H1 (cell line): Measurements from ENCODE around the gene P3H4. TPM values are rescaled to one million over a fixed set of nuclear protein-coding genes. Genes with fewer than 3 reads are reported as not detected.

Experiments
- CTCF ChIA-PET: fragments of 300-600 bp; sonication (Branson Sonifier 250); formaldehyde crosslinking; loops from one replicate; lab custom pipeline; 2021; ENCODE audit not compliant: partially characterized antibody; lab: Charles Lee
- POLR2A ChIA-PET: fragments of 300-600 bp; sonication (Branson Sonifier 250); formaldehyde crosslinking; loops from one replicate; lab custom pipeline; 2021; ENCODE audit warnings: inconsistent platforms; ENCODE audit not compliant: partially characterized antibody; lab: Charles Lee
- DNase-seq, 2 experiments: peaks; one replicate each; pipeline versions ENCODE4 v3.0.0 to v3.0.0-alpha.2; 2010 to 2022; ENCODE audit warnings: low spot score in 2 of 2, low read depth in 1 of 2, mixed read lengths in 1 of 2
- FAIRE-seq: peaks from 2 replicates; lab custom pipeline; 2011; peaks lifted over from hg19 to GRCh38; lab: Jason Lieb, UNC
- H2AFZ ChIP-seq: 2 replicates; pipeline ENCODE4 v1.8.1; 2012; ENCODE audit warnings: low read length, inconsistent platforms
- H2AK5ac ChIP-seq: 2 replicates; pipeline ENCODE4 v1.6.1; 2013; ENCODE audit warnings: low read depth, low read length
- H2BK120ac ChIP-seq: replicated peaks from 2 replicates; pipeline ENCODE3; 2013; ENCODE audit warnings: low read depth, low read length, inconsistent platforms
- H2BK12ac ChIP-seq: 2 replicates; pipeline ENCODE4 v1.6.1; 2013; ENCODE audit warnings: low read depth, low read length
- H2BK15ac ChIP-seq: 2 replicates; pipeline ENCODE4 v1.6.1; 2013; ENCODE audit warnings: low read length
- H2BK20ac ChIP-seq: 2 replicates; pipeline ENCODE4 v1.6.1; 2013; ENCODE audit warnings: low read length
- H2BK5ac ChIP-seq: 2 replicates; pipeline ENCODE4 v1.6.1; 2013; ENCODE audit warnings: low read depth, low read length
- H3K14ac ChIP-seq: 2 replicates; pipeline ENCODE4 v1.6.1; 2013; ENCODE audit warnings: inconsistent platforms; ENCODE audit not compliant: insufficient read length
- H3K18ac ChIP-seq: 2 replicates; pipeline ENCODE4 v1.6.1; 2013; ENCODE audit warnings: low read length; ENCODE audit errors: extremely low read depth
- H3K23ac ChIP-seq: 2 replicates; pipeline ENCODE4 v1.6.1; 2013; ENCODE audit warnings: inconsistent platforms; ENCODE audit not compliant: insufficient read length
- H3K23me2 ChIP-seq: 2 replicates; pipeline ENCODE4 v1.6.1; 2013; ENCODE audit warnings: low read depth, low read length
- H3K27ac ChIP-seq: 2 replicates; pipeline ENCODE4 v1.6.1; 2011; ENCODE audit warnings: low read depth, low read length, inconsistent platforms
- H3K27me3 ChIP-seq, 4 experiments: replicated peaks in 1 of 4; 1 replicate in 1 of 4; 2 replicates in 3 of 4; pipeline versions ENCODE4 v1.6.1 to v1.8.1; 2011 to 2013; ENCODE audit warnings: low read length in 3 of 4, mild to moderate bottlenecking in 3 of 4, inconsistent platforms in 2 of 4, mixed read lengths in 2 of 4, moderate library complexity in 1 of 4; ENCODE audit not compliant: control insufficient read depth in 3 of 4, insufficient read depth in 3 of 4; ENCODE audit errors: extremely low read depth in 1 of 4
- H3K36me3 ChIP-seq, 4 experiments: 2 replicates each; pipeline versions ENCODE4 v1.6.1 to v1.8.1; 2011 to 2013; ENCODE audit warnings: mild to moderate bottlenecking in 4 of 4, low read length in 3 of 4, moderate library complexity in 2 of 4, control low read depth in 1 of 4, inconsistent platforms in 1 of 4; ENCODE audit not compliant: insufficient read depth in 4 of 4, control insufficient read depth in 2 of 4
- H3K4ac ChIP-seq: replicated peaks from 2 replicates; pipeline ENCODE3; 2013; ENCODE audit warnings: low read length, low read depth, mixed read lengths, inconsistent platforms; ENCODE audit not compliant: insufficient read length
- H3K4me1 ChIP-seq, 4 experiments: replicated peaks in 1 of 4; 1 replicate in 1 of 4; 2 replicates in 3 of 4; pipeline versions ENCODE4 v1.6.1 to v1.8.1; 2011 to 2013; ENCODE audit warnings: low read length in 3 of 4, inconsistent platforms in 2 of 4, mixed read lengths in 1 of 4; ENCODE audit not compliant: insufficient read depth in 4 of 4, control insufficient read depth in 3 of 4
- H3K4me2 ChIP-seq, 2 experiments: 2 replicates each; pipeline versions ENCODE4 v1.6.1 to v1.8.1; 2011 to 2013; ENCODE audit warnings: low read depth in 2 of 2, low read length in 2 of 2, control low read depth in 1 of 2, inconsistent platforms in 1 of 2, mild to moderate bottlenecking in 1 of 2; ENCODE audit not compliant: insufficient read depth in 1 of 2
- H3K4me3 ChIP-seq, 4 experiments: fragments of 200-600, 300-600 bp in 1 of 4; sonication (generic), shearing (Covaris generic), sonication (Bioruptor Twin) in 1 of 4; 2 replicates each; pipeline versions ENCODE4 v1.5.1 to v1.8.1; 2011 to 2016; ENCODE audit warnings: low read length in 4 of 4, low read depth in 3 of 4, control low read depth in 2 of 4, inconsistent platforms in 2 of 4, mild to moderate bottlenecking in 2 of 4, mixed read lengths in 1 of 4, moderate library complexity in 1 of 4; ENCODE audit not compliant: insufficient read depth in 2 of 4; ENCODE audit errors: extremely low read depth in 1 of 4
- H3K56ac ChIP-seq: replicated peaks from 2 replicates; pipeline ENCODE3; 2013; ENCODE audit warnings: low read depth, mild to moderate bottlenecking, mixed read lengths, low read length, inconsistent platforms; ENCODE audit not compliant: insufficient read length
- H3K79me1 ChIP-seq: 2 replicates; pipeline ENCODE4 v1.6.1; 2013; ENCODE audit warnings: low read depth, low read length, control low read depth
- H3K79me2 ChIP-seq, 2 experiments: 2 replicates each; pipeline versions ENCODE4 v1.6.1 to v1.8.1; 2012 to 2013; ENCODE audit warnings: low read length in 2 of 2, mild to moderate bottlenecking in 2 of 2, inconsistent platforms in 1 of 2; ENCODE audit not compliant: insufficient read depth in 2 of 2, control insufficient read depth in 1 of 2
- H3K9ac ChIP-seq, 4 experiments: replicated peaks in 1 of 4; 1 replicate in 1 of 4; 2 replicates in 3 of 4; pipeline versions ENCODE4 v1.6.1 to v1.8.1; 2011 to 2013; ENCODE audit warnings: low read depth in 3 of 4, low read length in 3 of 4, control low read depth in 2 of 4, mild to moderate bottlenecking in 2 of 4, moderate library complexity in 2 of 4, inconsistent platforms in 1 of 4; ENCODE audit errors: extremely low read depth in 1 of 4
- H3K9me3 ChIP-seq, 2 experiments: 2 replicates each; pipeline versions ENCODE4 v1.6.1 to v1.8.1; 2012 to 2013; ENCODE audit warnings: mild to moderate bottlenecking in 2 of 2, moderate library complexity in 2 of 2, control low read depth in 1 of 2, inconsistent platforms in 1 of 2, low read depth in 1 of 2, low read length in 1 of 2, mixed read lengths in 1 of 2; ENCODE audit not compliant: insufficient read depth in 2 of 2
- H4K20me1 ChIP-seq, 2 experiments: replicated peaks in 1 of 2; 2 replicates each; pipeline versions ENCODE3 to v1.8.1; 2011 to 2013; ENCODE audit warnings: inconsistent platforms in 2 of 2, low read length in 2 of 2, mild to moderate bottlenecking in 1 of 2; ENCODE audit not compliant: insufficient read depth in 2 of 2, control insufficient read depth in 1 of 2
- H4K5ac ChIP-seq: 2 replicates; pipeline ENCODE4 v1.6.1; 2013; ENCODE audit warnings: low read length, low read depth, mixed read lengths, inconsistent platforms; ENCODE audit not compliant: insufficient read length
- H4K8ac ChIP-seq: 2 replicates; pipeline ENCODE4 v1.8.0; 2013; ENCODE audit warnings: mild to moderate bottlenecking, moderate library complexity, low read length, inconsistent platforms; ENCODE audit not compliant: insufficient read depth; ENCODE audit errors: extremely low read depth
- H4K91ac ChIP-seq: replicated peaks from 2 replicates; pipeline ENCODE3; 2013; ENCODE audit warnings: low read length, mixed read lengths, inconsistent platforms; ENCODE audit not compliant: insufficient read length
- ATF2 ChIP-seq: IDR thresholded peaks from 2 replicates; pipeline ENCODE4 v1.6.1; 2012; ENCODE audit warnings: low read length, inconsistent platforms
- BRCA1 ChIP-seq: IDR thresholded peaks from 2 replicates; pipeline ENCODE4 v1.6.1; 2012; ENCODE audit warnings: low read depth, low read length, improper control_type of control experiment
- POLR2A ChIP-seq, 2 experiments: IDR thresholded peaks; 1 replicate in 1 of 2; 2 replicates in 1 of 2; pipeline ENCODE4 v1.6.1; 2011; ENCODE audit warnings: low read depth in 2 of 2, low read length in 2 of 2, mild to moderate bottlenecking in 2 of 2; ENCODE audit errors: control extremely low read depth in 1 of 2
- POLR2AphosphoS5 ChIP-seq: IDR thresholded peaks from 2 replicates; pipeline ENCODE4 v1.6.1; 2011; ENCODE audit warnings: low read depth, low read length
- RXRA ChIP-seq: IDR thresholded peaks from 2 replicates; pipeline ENCODE4 v1.6.1; 2011; ENCODE audit warnings: low read depth, mild to moderate bottlenecking, low read length, moderate library complexity; ENCODE audit not compliant: insufficient read depth
- SIN3A ChIP-seq, 2 experiments: IDR thresholded peaks in 1 of 2; conservative IDR thresholded peaks in 1 of 2; 2 replicates each; pipeline ENCODE4 v1.6.1; 2011 to 2012; ENCODE audit warnings: low read length in 2 of 2, improper control_type of control experiment in 1 of 2, low read depth in 1 of 2, mild to moderate bottlenecking in 1 of 2
- TBP ChIP-seq: IDR thresholded peaks from 2 replicates; pipeline ENCODE4 v1.6.1; 2011; ENCODE audit warnings: low read depth, low read length, improper control_type of control experiment
- TCF12 ChIP-seq: IDR thresholded peaks from 2 replicates; pipeline ENCODE4 v1.6.1; 2011; ENCODE audit warnings: low read depth, mild to moderate bottlenecking, low read length
- WGBS, 2 experiments: shearing (Covaris generic) in 1 of 2; methylation state at CpG; one replicate each; pipeline versions ENCODE4 v1.1.6 to v1.1.7; 2013 to 2015; ENCODE audit warnings: low lambda C conversion rate in 2 of 2, mixed read lengths in 2 of 2, inconsistent platforms in 1 of 2, low coverage in 1 of 2, missing lambda C conversion rate in 1 of 2; ENCODE audit not compliant: insufficient replicate concordance in 2 of 2, insufficient coverage in 1 of 2, insufficient read length in 1 of 2; ENCODE audit errors: extremely low coverage in 1 of 2, missing lambda C conversion rate in 1 of 2; 5-methylcytosine and 5-hydroxymethylcytosine counted together
- polyA plus RNA-seq, 7 experiments: library from polyadenylated mRNA; depleted of rRNA in 3 of 7; stranded (reverse) in 5 of 7; unstranded in 2 of 7; fragments of >200 nt in 5 of 7; fragments of 200-250 nt in 2 of 7; gene quantifications; 1 replicate in 5 of 7; 2 replicates in 1 of 7; 4 replicates in 1 of 7; pipeline versions ENCODE4 v1.2.1 to v1.2.3, GENCODE V29; 2011 to 2013; ENCODE audit warnings: missing spikeins in 2 of 7, mixed read lengths in 2 of 7
- total RNA-seq: library from RNA; stranded (reverse); fragmentation: NEBNext Ultra II Directional; extraction: Animal tissue kit (Norgen Biotek cat#: 25700); gene quantifications from 2 replicates; pipeline ENCODE4 v1.2.1, GENCODE V29; 2021

The P3H4 gene
- total and polyA plus RNA-seq, 2 of the 8 experiments (the other 6 are each of a cell fraction or from before 2014, with no cell fraction given) = 23.4 to 26.7 TPM

- H2BK15ac ChIP-seq = no peak overlapping the region
- H3K36me3 ChIP-seq = no peaks in the 10 kb centered on the region
- H3K4me3 ChIP-seq = no peak overlapping the region
- H4K91ac ChIP-seq = no peak overlapping the region
- TF ChIP-seq BRCA1 (no peak), RXRA (no peak), ATF2 (no peak), POLR2A (IDR thresholded peaks at IDR 0.05; ENCODE audit: control extremely low read depth in 1 of 2, low read depth in 2 of 2, low read length in 2 of 2) (no peak), TCF12 (no peak), TBP (no peak), SIN3A (conservative IDR thresholded peaks at IDR 0.05 in 1 of 2, IDR thresholded peaks at IDR 0.05 in 1 of 2; ENCODE audit: low read depth in 1 of 2, low read length in 2 of 2) (no peak), POLR2AphosphoS5 (no peak)
- no peak overlapping the region for H3K4ac ChIP-seq
- H3K18ac ChIP-seq = no peak overlapping the region
- no peak overlapping the region for H2BK120ac ChIP-seq
- no peaks in the 10 kb centered on the region for H3K9me3 ChIP-seq
- WGBS, 2 experiments = 88% methylated on average over 1 of the region's 1 CpG; no CpG with 5 or more reads in 1 of the 2 experiments
- DNase-seq (no peak), FAIRE-seq (no peak)
- H4K20me1 ChIP-seq = peaks cover 0 to 11% of the 10 kb centered on the region in 2 experiments
- no peak overlapping the region for H4K5ac ChIP-seq
- H3K23ac ChIP-seq = no peak overlapping the region
- H3K56ac ChIP-seq = no peak overlapping the region
- no peak overlapping the region for H3K14ac ChIP-seq
- H3K23me2 ChIP-seq = peaks cover 8% of the 10 kb centered on the region
- H3K27me3 ChIP-seq = no peaks in the 10 kb centered on the region
- no peak overlapping the region for H2AK5ac ChIP-seq
- CTCF ChIA-PET = interaction anchor here (0.7 to 6.8 kb wide), 7 partner anchors 9 to 224 kb away, joined by 3 to 55 read pairs (median 3); no protein-coding TSS in a partner anchor
- peaks cover 17% of the 10 kb centered on the region for H3K79me1 ChIP-seq
- no peak overlapping the region for H3K9ac ChIP-seq
- peaks cover 0 to 45% (median 25%) of the 10 kb centered on the region in 4 experiments; a peak in 6 of 7 replicates for H3K4me1 ChIP-seq
- H2AFZ ChIP-seq = no peak overlapping the region
- no peak overlapping the region for H3K27ac ChIP-seq
- H3K79me2 ChIP-seq = peaks cover 0 to 61% of the 10 kb centered on the region in 2 experiments; a peak in 3 of 4 replicates
- POLR2A ChIA-PET = interaction anchor here (0.8 to 1.6 kb wide), 4 partner anchors 9 to 46 kb away, joined by 3 to 5 read pairs (median 4); partner anchors contain the start of gene HAP1
- no peak overlapping the region for H3K4me2 ChIP-seq
- H2BK20ac ChIP-seq = no peak overlapping the region
- no peak overlapping the region for H2BK12ac ChIP-seq
- H2BK5ac ChIP-seq = no peak overlapping the region
- no peak overlapping the region for H4K8ac ChIP-seq
These were observed 31.8 kb downstream of the P3H4 start for GRCh38 chr17:41779954-41780353.
